Measurements from ENCODE around the gene KRTAP5-11.
A peak's percentile ranks its signal among the peaks of the same experiment; 100 is the strongest.
"Not testable (repeated sequence)": the region's sequence is repeated elsewhere in the genome, so short reads cannot be mapped to it uniquely, and the experiment has no call there.

KRTAP5-11 gene

GRCh38 chr11:71580057-71581003 is 2.3 kb downstream of the KRTAP5-11 start:
- peak; percentile 78 for DNase-seq

DNA sequence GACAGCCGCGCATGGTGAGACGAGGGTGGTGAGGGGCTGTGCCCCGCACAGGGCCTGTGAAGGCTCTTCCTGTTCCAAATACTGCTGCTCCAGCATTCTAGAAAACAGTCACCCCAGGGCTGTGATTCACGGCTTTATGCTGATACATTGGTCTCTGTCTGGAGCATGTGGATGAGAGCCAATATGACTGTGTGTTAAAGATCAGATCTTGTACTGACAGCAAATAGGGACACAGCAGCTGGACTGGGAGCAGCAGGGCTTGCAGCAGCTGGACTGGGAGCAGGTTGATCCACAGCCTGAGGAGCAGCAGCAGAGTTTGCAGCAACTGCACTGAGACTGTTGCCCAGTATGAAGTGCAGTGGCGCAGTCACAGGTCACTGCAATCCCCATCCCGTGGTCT is 3.2 kb downstream of the KRTAP5-11 start:
- DNase-seq: not testable (repeated sequence)

DNA sequence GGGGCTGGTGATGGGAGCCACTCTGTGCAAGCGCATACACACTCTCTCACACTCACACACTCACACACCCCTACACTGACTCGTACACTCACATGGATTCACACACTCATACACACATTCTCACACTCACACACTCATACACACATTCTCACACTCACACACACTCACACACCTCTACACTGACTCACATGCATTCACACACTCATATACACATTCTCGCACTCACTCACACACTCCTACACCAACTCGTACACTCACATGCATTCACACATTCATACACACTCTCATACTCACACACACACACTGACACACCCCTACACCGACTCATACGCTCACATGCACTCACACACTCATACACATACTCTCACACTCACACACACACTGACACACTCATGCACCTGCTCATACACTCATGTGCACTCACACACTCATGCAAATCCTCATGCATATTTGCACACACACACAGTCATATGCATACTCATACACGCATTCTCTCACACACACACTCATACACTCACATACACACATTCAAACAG is 5.1 kb downstream of the KRTAP5-11 start:
- no peak for DNase-seq

DNA sequence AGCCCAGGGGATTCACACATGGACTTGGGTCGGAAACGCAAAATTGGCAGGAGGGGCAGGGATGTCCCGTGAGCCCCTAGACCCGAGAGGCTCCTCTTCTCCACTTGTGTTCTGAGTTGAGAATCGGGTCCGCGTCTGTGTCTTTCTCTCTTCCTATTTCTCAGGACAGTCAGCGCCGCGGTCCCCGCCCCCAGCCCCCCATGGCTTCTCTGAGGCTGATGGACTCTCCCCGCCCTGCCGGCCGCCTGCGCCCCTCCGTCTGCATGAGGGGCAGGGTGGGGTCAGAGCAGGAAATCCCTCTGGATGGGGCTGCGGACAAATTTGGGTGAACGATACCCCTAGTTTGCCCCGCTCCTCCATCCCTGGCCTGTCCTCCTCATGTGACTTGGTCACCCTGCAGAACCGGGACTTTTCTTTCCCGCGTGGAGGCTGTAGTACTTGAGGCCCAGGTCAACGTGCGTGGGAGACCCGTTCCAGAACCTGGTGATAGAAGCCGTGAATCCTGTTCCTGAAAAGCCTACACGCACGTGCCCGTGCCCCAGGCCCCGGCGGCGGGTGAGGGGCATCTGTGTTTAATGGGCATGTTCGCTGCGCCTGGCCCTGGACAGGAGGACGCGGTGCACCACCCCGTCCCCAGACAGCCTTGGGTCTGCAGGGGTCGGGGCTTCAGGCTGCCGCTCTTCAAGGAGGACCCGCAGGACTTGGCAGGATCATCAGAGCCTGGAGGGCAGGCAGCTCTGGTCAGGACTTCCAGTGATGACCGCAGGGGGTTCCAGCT is 5.8 kb downstream of the KRTAP5-11 start:
- DNase-seq: not testable (repeated sequence)

- DNase-seq: no peak
These were observed 6.8 kb downstream of the KRTAP5-11 start for GRCh38 chr11:71575723-71576424.

- DNase-seq: no peak
These were observed 8.3 kb downstream of the KRTAP5-11 start for GRCh38 chr11:71574418-71574817.

GRCh38 chr11:71572811-71573210 is 9.9 kb downstream of the KRTAP5-11 start:
- no peak for DNase-seq

DNA sequence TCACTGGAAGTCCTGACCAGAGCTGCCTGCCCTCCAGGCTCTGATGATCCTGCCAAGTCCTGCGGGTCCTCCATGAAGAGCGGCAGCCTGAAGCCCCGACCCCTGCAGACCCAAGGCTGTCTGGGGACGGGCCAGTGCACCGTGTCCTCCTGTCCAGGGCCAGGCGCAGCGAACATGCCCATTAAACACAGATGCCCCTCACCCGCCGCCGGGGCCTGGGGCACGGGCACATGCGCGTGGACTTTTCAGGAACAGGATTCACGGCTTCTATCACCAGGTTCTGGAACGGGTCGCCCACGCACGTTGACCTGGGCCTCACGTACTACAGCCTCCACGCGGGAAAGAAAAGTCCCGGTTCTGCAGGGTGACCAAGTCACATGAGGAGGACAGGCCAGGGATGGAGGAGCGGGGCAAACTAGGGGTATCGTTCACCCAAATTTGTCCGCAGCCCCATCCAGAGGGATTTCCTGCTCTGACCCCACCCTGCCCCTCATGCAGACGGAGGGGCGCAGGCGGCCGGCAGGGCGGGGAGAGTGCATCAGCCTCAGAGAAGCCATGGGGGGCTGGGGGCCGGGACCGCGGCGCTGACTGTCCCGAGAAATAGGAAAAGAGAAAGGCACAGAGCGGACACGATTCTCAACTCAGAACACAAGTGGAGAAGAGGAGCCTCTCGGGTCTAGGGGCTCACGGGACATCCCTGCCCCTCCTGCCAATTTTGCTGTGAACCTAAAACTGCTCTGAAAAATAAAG is 11.4 kb downstream of the KRTAP5-11 start:
- not testable (repeated sequence) for DNase-seq

DNA sequence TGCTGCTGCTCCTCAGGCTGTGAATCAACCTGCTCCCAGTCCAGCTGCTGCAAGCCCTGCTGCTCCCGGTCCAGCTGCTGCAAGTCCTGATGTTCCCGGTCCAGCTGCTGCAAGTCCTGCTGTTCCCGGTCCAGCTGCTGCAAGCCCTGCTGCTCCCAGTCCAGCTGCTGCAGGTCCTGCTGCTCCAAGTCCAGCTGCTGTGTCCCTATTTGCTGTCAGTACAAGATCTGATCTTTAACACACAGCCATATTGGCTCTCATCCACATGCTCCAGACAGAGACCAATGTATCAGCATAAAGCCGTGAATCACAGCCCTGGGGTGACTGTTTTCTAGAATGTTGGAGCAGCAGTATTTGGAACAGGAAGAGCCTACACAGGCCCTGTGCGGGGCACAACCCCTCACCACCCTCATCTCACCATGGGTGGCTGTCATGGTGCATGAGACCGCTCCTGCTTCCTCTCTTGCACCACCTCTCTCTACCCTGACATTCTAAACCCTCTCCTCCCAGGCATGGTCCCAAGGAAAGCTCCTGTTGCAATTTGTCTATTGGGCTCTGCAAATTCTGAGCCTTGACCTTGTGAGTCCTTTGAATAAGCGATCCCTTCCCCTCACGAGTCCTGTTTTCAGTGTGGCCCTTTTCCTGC is 13.8 kb downstream of the KRTAP5-11 start:
- no peak for DNase-seq

- DNase-seq: not testable (repeated sequence)
These were observed 15.0 kb downstream of the KRTAP5-11 start for GRCh38 chr11:71567633-71568032.

GRCh38 chr11:71566626-71567599 is 15.8 kb downstream of the KRTAP5-11 start:
- not testable (repeated sequence) for DNase-seq

GRCh38 chr11:71566081-71566620 is 16.5 kb downstream of the KRTAP5-11 start:
- DNase-seq: no peak

DNA sequence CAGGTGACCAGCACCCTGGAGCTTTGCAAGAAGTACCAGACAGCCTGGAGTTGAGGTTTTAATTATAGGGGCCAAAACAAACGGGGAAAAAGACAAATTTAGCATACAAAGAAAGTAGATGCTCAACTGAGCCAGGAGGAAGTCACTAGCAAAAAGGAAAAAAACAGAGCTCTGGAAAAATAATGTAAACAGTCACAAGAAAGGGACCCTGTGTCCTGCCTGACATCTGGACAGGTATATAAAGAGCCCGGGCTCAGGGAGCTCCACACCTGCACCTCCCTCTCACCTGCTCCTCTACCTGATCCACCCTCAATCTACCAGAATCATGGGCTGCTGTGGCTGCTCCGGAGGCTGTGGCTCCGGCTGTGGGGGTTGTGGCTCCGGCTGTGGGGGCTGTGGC is 17.4 kb downstream of the KRTAP5-11 start, which contains the start of gene KRTAP5-10:
Gene KRTAP5-10, plus strand, starts transcription at position 301 of the 400 bp plus-strand sequence. Its CDS starts 25 bp downstream, at position 326.
- no peak for DNase-seq

GRCh38 chr11:71564430-71564829 is 18.2 kb downstream of the KRTAP5-11 start:
- DNase-seq: no peak

DNA sequence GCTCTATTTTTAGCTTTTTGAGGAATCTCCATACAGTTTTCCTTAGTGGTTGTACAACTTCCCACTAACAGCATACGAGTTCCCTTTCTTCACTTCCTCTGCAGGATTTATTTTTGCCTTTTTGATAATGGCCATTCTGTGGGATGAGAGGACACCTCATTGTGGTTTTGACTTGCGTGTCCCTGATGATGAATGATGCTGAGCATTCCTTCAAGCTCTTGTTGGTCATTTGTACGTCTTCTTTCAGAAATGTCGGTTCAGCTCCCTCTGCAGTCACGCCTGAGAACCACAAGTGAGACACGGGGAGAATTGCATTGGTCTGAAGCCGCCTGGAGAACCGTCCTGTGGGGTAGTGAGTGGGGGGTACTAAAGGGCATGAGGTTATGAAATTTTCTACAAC is 19.3 kb downstream of the KRTAP5-11 start:
- no peak for DNase-seq

GRCh38 chr11:71562120-71562519 is 20.6 kb downstream of the KRTAP5-11 start:
- no peak for DNase-seq

DNA sequence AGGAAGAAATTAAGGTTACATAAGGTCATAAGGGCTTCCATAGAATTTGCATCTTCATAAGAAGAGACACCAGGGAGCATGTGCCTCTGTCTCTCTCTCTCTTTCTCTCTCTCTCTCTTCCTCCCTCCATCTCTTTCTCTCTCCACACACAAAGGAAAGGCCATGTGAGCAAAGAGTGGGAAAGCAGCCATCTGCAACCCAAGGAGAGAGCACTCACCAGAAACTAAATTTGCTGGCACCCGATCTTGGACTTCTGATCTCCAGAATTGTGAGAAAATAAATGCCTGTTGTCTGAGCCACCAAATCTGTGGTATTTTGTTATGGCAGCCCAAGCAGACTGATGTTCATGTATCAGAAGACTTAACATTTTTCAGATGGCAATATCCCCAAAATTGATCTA is 23.7 kb downstream of the KRTAP5-11 start:
- no peak for DNase-seq

GRCh38 chr11:71557257-71557656 is 25.4 kb downstream of the KRTAP5-11 start:
- no peak for DNase-seq

- no peak for DNase-seq
These were observed 26.7 kb downstream of the KRTAP5-11 start for GRCh38 chr11:71556018-71556417.

- no peak for DNase-seq
These were observed 27.2 kb downstream of the KRTAP5-11 start for GRCh38 chr11:71555508-71555907.

All from NCI-H2171 (cell line).